Fibroblast of peridontal ligament (primary cell): ENCODE data around the gene ACADM.
"Not testable (repeated sequence)": the region's sequence is repeated elsewhere in the genome, so short reads cannot be mapped to it uniquely, and the experiment has no call there.

Source experiments
- DNase-seq: peaks from one replicate; pipeline ENCODE4 v3.0.0-alpha.2; 2010; ENCODE audit errors: extremely low read depth

The ACADM gene

DNA sequence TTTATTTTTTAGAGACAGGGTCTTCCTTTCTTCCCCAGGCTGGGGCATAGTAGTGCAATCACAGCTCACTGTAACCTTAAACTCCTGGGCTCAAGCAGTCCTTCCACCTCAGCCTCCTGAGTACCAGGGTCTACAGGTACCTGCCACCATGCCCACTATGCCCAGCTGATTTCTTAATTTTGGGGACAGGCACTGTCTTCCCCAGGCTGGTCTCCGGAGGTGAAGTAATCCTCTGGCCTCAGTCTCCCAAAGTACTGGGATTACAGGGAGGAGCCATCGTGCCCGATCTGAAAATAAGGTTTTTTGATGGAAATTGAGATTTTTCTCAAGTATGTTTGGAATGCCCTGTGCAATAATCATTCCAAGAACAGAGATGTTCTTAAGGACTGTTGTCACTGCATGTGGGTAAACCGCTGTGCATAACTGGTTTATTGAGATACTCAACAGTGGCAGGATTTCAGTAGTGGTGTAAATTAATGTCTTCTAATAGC, 71.2 kb downstream of the ACADM start:
- no peak for DNase-seq

DNA sequence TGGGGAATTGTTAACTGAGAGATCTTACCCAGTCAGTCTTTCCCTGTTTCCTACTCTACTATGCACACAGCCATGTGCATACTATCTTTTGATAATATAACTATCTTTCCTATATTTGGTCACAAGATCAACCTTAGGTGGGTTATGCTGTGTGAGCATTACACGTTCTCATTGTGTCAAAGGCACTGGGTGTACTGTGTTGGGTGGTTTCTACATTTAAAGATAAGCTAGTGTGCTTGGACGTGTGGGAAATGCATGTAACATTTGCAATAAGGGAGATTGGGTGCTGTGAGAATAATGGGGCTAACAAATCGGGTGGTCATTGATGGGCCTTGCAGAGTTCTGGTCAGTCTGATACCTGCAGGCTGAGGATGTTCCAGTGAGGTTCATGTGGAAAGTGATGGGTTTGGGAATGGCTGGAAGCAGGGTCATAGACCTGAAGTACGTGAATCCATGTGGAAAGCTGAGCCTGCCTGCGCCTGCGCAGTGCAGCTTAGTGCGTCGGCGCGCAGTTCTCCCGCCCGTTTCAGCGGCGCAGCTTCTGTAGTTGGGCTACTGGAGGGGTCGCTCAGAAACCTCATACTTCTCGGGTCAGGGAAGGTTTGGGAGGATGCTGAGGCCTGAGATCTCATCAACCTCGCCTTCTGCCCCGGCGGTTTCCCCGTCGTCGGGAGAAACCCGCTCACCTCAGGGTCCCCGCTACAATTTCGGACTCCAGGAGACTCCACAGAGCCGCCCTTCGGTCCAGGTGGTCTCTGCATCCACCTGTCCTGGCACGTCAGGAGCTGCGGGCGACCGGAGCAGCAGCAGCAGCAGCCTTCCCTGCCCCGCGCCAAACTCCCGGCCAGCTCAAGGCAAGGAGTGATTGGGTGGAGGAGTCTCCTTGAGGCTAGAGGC, 72.1 kb downstream of the ACADM start, which contains the start of gene MSH4:
Gene MSH4 (plus strand): TSS at position 507 of the 897 bp plus-strand sequence. CDS start 104 bp downstream, at position 611.
- DNase-seq: no peak

DNA sequence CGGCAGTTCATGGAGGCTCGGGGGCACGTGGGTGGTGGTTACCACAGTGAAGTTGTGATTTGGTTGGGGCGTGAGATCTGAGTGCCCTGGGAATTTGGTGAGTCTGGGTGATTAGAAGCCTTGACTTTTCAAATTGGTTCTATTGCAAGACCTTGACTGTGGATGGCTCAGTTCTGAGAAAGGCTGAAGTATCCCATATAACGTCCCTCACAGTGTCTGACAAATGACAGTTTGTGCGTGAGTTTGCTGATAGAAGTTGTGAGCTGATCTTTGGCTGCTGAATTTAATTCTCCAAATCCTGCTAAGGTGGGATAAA, 72.7 kb downstream of the ACADM start:
- DNase-seq: no peak

- no peak for DNase-seq
Measured at GRCh38 chr1:75797606-75798216, 73.2 kb downstream of the ACADM start.

GRCh38 chr1:75801480-75801879, 77.0 kb downstream of the ACADM start:
- not testable (repeated sequence) for DNase-seq

GRCh38 chr1:75808921-75809320, 84.4 kb downstream of the ACADM start:
- no peak for DNase-seq

DNA sequence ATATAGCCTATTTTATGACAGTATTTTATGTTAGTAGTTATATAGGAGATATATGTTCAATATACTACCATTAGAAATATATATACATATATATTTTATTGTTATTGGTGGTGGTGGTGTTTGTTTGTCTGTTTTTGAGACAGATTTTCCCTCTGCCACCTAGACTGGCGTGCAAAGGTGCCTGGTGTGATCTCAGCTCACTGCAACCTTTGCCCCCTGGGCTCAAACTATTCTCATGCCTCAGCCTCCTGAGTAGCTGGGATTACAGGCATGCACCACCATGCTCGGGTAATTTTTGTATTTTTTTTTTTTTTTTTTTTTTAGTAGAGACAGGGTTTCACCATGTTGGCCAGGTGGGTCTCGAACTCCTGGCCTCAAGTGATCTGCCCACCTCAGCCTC, 85.6 kb downstream of the ACADM start:
- DNase-seq: not testable (repeated sequence)

DNA sequence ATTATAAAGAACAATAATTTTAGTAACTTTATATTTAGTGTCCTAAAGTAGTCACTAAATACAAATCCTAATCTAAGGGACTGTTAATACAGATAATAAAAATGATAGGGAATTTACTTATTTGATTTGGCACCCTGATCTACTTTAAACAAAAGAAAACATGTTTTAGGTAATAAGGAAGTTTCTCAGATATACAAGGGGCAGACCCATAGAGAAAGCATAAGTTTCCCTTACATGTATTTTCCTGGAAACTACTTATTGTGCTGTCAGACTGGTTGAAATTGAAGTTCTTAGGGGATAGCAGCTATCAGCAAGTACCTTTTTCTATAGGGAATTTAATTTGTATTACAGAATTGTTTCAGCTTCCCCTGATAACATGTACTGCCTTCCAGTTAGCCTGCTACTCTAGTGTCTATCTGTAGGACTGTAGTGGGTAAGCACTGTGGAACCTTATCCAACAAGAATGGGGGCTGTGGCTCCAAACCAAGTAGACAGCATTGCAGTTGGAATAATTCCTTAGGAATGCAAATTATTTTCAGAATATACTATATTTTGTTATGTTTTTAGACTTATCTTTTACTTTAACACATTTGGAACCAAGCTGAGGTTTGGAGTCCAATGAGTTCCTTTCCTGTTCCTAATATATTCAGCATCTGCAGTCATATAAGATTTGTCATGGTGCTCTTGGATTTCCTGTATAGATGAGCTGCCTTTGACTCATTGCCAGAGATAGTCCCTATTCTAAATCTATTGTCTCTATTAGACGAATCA, 86.9 kb downstream of the ACADM start:
- DNase-seq: peak; percentile 18

GRCh38 chr1:75812065-75812464, 87.6 kb downstream of the ACADM start:
- no peak for DNase-seq
